Mesothelial cell of epicardium (in vitro differentiated cells): ENCODE measurements around the gene ARHGEF37. TPM values are rescaled to one million over a fixed set of nuclear protein-coding genes. Genes with fewer than 3 reads are reported as not detected.

ENCODE experiments used
- DNase-seq, 2 experiments: peaks; one replicate each; pipeline ENCODE4 v3.0.0; 2021; ENCODE audit warnings: low spot score in 2 of 2; ENCODE audit not compliant: unreplicated experiment in 2 of 2
- H3K27ac Mint-ChIP-seq: 2 replicates; pipeline ENCODE4 v1.8.0; 2021; ENCODE audit warnings: mixed read lengths
- H3K27me3 Mint-ChIP-seq: 2 replicates; pipeline ENCODE4 v1.8.0; 2021; ENCODE audit warnings: low read depth, mixed read lengths
- H3K36me3 Mint-ChIP-seq: 2 replicates; pipeline ENCODE4 v1.8.0; 2021; ENCODE audit warnings: mixed read lengths
- H3K4me1 Mint-ChIP-seq: 2 replicates; pipeline ENCODE4 v1.8.0; 2021; ENCODE audit warnings: mixed read lengths
- H3K4me3 Mint-ChIP-seq: 2 replicates; pipeline ENCODE4 v1.8.0; 2021; ENCODE audit warnings: mild to moderate bottlenecking, moderate library complexity, mixed read lengths
- H3K9me3 Mint-ChIP-seq: 2 replicates; pipeline ENCODE4 v1.8.0; 2021; ENCODE audit warnings: mixed read lengths
- total RNA-seq: library from RNA; stranded (reverse); gene quantifications from 3 replicates; pipeline ENCODE4 v1.2.1, GENCODE V29; 2021
- TF ChIP-seq, protein P1 (sequence below): fragments of 200-600 bp; sonication (generic); IDR thresholded peaks from one replicate; pipeline ENCODE4 v1.5.0; 2021; ENCODE audit warnings: antibody characterized with exemption; ENCODE audit not compliant: unreplicated experiment

The ARHGEF37 gene
- total RNA-seq, 1 donor from 2014 or later = 10.1 TPM

DNA sequence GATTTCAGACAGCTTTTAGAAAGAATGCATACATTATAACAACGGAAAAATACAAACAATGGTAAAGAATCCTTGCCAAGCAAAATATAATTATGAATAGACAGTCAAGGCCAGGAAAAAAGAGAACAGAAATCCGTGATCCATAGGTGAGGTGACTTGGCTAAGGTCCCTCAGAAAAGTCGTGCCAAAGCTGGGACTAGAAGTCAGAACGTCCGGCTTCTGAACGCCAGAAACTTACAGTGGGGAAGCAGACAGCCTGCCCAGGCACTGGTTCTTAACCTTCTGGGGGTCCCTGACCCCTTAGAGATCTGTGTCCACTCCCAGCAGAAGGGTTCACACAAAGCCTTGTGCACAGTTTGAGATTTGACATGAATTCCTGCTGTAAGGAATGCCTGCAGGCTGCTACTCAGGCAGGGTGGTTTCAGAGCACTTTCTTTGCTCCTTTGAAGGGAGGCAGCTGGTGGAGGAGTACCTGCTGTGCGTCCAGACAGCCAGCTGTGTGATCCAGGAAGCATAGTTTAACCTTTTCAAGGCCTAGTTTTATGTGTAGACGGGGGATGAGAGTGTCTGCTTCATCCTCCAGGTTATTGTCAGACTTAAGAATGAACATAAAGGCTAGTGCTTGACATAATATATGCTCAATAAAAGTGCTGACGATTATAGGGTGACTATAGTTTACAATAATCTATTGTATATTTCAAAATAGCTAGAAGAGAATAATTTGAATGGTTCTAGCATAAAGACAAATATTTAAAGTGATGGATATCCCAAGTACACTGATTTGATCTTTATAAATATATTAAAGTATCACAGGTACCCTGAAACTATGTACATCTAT lies 852 bp downstream of the ARHGEF37 start:
- no peak for DNase-seq
- H3K9me3 Mint-ChIP-seq = peaks cover 3% of the 10 kb centered on the region
- H3K36me3 Mint-ChIP-seq = no peaks in the 10 kb centered on the region
- peak overlapping the region; percentile 75 for H3K4me3 Mint-ChIP-seq
- H3K27ac Mint-ChIP-seq = peak overlapping the region; percentile 87
- TF ChIP-seq, protein P1, sequence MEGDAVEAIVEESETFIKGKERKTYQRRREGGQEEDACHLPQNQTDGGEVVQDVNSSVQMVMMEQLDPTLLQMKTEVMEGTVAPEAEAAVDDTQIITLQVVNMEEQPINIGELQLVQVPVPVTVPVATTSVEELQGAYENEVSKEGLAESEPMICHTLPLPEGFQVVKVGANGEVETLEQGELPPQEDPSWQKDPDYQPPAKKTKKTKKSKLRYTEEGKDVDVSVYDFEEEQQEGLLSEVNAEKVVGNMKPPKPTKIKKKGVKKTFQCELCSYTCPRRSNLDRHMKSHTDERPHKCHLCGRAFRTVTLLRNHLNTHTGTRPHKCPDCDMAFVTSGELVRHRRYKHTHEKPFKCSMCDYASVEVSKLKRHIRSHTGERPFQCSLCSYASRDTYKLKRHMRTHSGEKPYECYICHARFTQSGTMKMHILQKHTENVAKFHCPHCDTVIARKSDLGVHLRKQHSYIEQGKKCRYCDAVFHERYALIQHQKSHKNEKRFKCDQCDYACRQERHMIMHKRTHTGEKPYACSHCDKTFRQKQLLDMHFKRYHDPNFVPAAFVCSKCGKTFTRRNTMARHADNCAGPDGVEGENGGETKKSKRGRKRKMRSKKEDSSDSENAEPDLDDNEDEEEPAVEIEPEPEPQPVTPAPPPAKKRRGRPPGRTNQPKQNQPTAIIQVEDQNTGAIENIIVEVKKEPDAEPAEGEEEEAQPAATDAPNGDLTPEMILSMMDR = no peak
- H3K27me3 Mint-ChIP-seq = no peaks in the 10 kb centered on the region
- H3K4me1 Mint-ChIP-seq = peaks cover 24% of the 10 kb centered on the region

DNA sequence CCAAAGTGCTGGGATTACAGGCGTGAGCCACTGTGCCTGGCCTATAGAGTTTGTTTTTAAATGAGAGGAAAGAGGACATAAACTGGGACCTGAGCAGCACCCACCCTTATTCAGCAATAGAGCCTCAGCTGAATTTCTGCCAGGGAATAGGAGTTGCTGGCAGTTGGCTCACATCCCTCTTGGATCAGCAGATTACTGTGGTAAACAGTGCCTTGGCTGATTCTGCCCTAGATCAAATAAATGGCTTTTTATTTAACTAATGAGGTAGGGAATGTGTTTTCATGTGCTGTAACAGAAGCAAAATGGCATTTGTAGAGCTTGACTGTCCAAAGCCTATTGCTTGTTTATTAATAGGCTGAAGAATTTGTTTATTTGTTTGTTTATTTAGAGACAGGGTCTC lies 2.1 kb downstream of the ARHGEF37 start:
- Mint-ChIP-seq H3K9me3 (peaks cover 3% of the 10 kb centered on the region), H3K4me3 (no peak overlapping the region), H3K27me3 (no peaks in the 10 kb centered on the region), H3K4me1 (peaks cover 28% of the 10 kb centered on the region), H3K36me3 (no peaks in the 10 kb centered on the region), H3K27ac (no peak overlapping the region)
- DNase-seq = no peak
- TF ChIP-seq, protein P1 = no peak

GRCh38 chr5:149584121-149584520 lies 2.8 kb downstream of the ARHGEF37 start:
- DNase-seq = no peak
- TF ChIP-seq, protein P1 = no peak

DNA sequence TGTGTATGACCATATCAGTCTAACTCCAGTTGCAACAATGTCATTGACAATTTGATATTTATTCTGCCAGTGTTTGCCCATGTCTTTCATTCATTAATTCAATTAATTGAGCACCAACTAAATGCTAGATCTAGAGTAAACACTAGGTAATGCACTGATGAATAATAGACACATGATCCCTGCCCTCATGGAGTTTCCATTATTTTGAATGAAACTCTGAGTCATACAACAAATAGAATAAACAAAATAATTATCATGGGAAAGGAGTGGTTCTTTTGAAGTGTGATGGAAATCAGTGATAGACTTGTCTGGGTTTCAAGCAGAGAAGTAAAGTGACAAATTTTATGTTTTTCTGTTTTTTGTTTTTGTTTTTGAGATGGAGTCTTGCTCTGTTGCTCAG lies 4.6 kb downstream of the ARHGEF37 start:
- peaks cover 26% of the 10 kb centered on the region for H3K4me1 Mint-ChIP-seq
- DNase-seq = no peak
- no peak overlapping the region for H3K4me3 Mint-ChIP-seq
- peaks cover 3% of the 10 kb centered on the region for H3K9me3 Mint-ChIP-seq
- TF ChIP-seq, protein P1 = no peak
- H3K36me3 Mint-ChIP-seq = no peaks in the 10 kb centered on the region
- H3K27ac Mint-ChIP-seq = no peak overlapping the region
- no peaks in the 10 kb centered on the region for H3K27me3 Mint-ChIP-seq

More at GRCh38 chr5:149584121-149584520, 2.8 kb downstream of the ARHGEF37 start:
- H3K27me3 Mint-ChIP-seq = no peaks in the 10 kb centered on the region
- no peak overlapping the region for H3K4me3 Mint-ChIP-seq
- peaks cover 3% of the 10 kb centered on the region for H3K9me3 Mint-ChIP-seq
- no peaks in the 10 kb centered on the region for H3K36me3 Mint-ChIP-seq
- H3K27ac Mint-ChIP-seq = peak overlapping the region; percentile 85
- H3K4me1 Mint-ChIP-seq = peaks cover 28% of the 10 kb centered on the region

DNA sequence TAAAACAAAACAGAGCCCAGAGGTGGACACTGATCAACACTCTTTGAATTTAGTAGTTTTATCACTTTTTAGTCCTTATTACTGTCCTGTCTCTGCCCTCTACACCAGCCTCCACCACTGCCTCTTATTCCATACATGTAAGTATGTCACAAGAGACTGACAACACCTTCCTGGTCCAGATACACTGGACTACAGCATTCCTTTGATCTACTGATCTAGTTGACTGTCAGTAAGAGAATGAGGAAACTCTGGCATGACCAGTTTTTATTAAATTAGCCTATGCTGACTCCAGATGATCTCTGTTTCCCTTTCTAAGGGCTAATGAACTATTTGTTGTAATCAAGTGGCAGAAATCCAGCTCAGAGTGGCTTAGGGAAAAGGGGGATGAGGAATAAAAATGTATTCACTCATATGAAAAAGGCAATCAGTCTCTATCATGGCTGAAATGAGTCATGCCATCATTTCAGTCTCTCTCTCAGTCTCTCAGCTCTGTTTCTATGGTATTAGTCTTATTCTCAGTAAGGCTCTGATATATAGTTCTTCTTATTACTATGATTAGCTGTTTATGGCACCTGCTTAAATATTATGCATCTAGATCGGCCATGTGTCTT lies 5.5 kb downstream of the ARHGEF37 start:
- Mint-ChIP-seq H3K4me3 (no peak overlapping the region), H3K9me3 (peaks cover 3% of the 10 kb centered on the region), H3K36me3 (no peaks in the 10 kb centered on the region), H3K4me1 (peaks cover 22% of the 10 kb centered on the region), H3K27ac (peak overlapping the region; percentile 80), H3K27me3 (no peaks in the 10 kb centered on the region)
- DNase-seq = no peak
- TF ChIP-seq, protein P1 = no peak
